OCI-LY1 (cell line): ENCODE results near the gene ARF3.

ENCODE experiments used
- CTCF ChIP-seq: fragments of 200-600 bp; sonication (generic), shearing (Covaris generic); IDR thresholded peaks from 2 replicates; pipeline ENCODE4 v1.5.1; 2017; ENCODE audit warnings: mild to moderate bottlenecking, antibody characterized with exemption, low read length, moderate library complexity, mixed read lengths
- EZH2 ChIP-seq: fragments of 200-600 bp; sonication (generic), shearing (Covaris generic); IDR thresholded peaks from 2 replicates; pipeline ENCODE4 v1.8.0; 2017; ENCODE audit warnings: borderline replicate concordance, mixed run types, mild to moderate bottlenecking, antibody characterized with exemption, low read length, moderate library complexity, mixed read lengths

- TF ChIP-seq CTCF = no peak
- TF ChIP-seq EZH2 = no peak
Measured at GRCh38 chr12:48933664-48934311, 23.5 kb downstream of the ARF3 start.
